HL-60/S4 (cell line): Measurements from ENCODE around the gene NFIX.

Experiments used
- in situ Hi-C: fragments of 300-500 bp; cut with MboI; formaldehyde crosslinking; loops from 2 replicates; pipeline ENCODE4 v1.14.3; 2022; ENCODE audit warnings: low sequenced_read_pairs

Gene NFIX

DNA sequence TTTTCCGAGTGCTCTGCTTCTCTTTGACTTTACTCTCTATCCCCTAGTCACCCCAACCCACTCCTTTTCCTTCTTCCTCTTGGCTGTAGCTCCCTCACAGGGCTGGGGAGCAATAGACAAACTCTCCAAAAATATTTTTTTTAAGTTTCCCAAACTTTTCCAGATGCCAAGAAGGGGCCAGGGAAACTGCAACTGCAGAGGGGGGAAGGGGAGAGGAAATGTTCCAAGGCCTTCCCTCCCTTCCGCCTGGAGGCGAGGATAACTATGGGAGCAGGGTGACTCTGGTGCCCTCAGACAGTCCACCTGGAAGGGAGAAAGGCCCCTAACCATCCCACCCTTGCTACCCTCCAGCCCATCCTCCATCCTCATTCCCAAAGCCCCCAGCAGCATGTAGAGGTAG is 58.0 kb downstream of the NFIX start:
- in situ Hi-C loops, result no loop called here

DNA sequence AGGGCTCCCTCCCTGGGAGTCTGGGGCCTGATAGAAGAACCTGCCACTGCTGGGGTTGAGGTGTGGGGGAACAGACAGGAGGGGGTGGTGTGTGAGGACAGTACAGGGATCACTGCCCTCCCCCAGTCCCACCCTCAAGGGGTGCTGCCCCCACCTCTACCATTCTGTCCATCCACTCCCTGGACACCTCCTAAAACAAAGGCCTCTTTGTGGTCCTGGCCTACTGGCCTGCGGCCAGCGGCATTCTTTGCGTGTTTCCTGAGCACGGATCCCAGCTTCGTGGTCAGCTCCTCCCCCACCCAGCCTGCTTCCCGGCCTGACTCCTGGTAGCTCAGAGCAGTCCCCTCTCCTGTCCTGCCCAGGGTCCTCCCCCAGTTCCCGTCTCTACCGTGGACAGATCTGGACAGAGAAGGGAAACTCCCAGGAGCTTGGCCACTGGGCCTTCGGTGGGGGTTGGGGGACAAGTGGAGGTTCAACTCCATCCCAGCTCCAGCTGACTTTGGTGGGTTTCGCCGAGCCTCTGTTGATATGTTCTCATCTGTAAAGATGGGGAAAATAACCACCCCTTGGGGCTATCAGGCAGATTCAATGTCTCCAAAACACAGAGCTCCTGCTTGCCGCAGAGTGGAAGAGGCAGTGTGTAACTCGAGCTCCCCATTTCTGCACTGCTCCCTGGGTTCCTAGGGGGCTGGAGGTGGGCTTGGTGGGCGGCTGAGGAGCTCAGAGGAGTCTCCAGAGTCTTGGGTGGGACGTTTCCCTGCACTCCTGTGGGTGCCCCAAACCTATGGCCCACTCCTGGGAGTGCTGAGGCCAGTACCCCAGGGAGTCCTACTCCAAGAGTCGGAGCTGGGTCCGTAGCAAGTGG is 58.7 kb downstream of the NFIX start:
- in situ Hi-C loops, result no loop called here

DNA sequence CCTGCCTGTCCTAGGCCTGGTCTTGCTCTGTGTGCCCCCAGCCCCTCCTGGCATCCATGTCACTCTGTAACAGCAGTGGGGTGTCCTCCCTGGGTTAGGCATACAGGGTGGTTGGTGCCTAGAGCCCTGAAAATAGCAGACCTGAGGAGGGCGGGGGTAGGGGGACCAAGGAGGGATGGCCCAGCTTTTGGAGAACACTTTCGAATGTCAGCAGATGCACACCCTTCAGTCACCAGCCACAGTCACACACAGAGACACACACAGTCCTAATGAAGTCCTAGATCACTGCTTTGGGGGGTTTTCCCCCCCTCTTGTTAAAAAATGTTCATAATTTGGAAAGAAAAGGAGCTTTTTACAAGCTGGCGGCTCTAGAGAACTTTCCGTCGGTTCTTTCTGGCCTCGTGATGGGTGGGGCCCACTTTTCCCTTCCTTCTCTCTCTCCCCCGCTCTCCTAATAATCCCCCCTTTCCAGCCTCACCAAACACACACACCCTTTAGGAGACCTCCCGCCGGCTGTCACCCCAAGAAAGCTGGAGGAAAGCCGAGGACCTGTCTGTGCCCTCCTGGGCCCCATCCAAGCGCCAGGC is 59.4 kb downstream of the NFIX start:
- in situ Hi-C loops, result no loop called here

DNA sequence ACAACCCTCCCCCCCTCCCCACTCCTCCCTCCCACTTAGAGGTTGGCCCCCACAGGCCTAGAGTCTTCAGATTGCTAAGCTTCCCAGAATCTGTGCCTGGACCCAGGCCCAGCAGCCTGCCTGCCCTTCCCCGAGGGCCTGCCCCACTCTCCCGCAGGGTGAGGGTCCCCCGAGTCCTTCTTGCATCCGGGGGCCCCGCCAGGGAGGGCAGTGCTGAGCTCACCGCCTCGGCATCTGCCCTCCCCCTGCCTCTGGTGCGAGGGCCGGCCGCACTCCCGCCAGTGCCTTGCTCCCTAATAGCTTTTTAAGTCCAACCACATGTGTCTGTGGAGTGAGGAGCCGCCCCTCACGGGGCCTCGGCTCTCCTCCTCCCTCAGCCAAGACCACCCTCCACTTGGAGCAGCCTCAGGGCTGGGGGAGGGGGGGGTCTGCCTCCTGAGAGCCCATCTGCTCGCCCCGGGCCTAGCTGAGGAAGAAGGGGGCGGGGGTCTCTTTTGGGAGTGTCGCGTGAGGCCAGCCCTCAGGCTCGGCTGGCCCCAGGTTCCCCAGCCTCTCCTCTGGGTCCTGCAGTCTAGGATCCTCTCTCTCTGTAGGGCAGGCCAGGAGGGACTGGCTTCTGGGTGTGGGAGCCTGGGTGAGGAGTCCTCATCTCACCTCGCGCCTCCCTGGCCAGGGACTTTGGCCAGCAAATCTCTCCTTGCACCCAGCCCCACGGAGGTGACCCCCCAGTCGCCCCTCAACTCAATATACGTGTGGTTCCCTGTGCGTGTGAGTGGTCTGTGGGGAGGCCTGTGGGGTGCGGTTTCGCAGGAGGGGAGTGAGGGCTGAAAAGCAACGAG is 60.2 kb downstream of the NFIX start:
- in situ Hi-C loops, result no loop called here

GRCh38 chr19:13056052-13056660 is 60.9 kb downstream of the NFIX start:
- in situ Hi-C loops, result no loop called here

- in situ Hi-C loops, result no loop called here
Observed at GRCh38 chr19:13057147-13057572, 61.9 kb downstream of the NFIX start.

GRCh38 chr19:13057744-13058143 is 62.5 kb downstream of the NFIX start:
- in situ Hi-C loops, result no loop called here

GRCh38 chr19:13058951-13059660 is 63.8 kb downstream of the NFIX start:
- in situ Hi-C loops, result no loop called here

GRCh38 chr19:13060233-13060963 is 65.1 kb downstream of the NFIX start:
- in situ Hi-C loops, result no loop called here

DNA sequence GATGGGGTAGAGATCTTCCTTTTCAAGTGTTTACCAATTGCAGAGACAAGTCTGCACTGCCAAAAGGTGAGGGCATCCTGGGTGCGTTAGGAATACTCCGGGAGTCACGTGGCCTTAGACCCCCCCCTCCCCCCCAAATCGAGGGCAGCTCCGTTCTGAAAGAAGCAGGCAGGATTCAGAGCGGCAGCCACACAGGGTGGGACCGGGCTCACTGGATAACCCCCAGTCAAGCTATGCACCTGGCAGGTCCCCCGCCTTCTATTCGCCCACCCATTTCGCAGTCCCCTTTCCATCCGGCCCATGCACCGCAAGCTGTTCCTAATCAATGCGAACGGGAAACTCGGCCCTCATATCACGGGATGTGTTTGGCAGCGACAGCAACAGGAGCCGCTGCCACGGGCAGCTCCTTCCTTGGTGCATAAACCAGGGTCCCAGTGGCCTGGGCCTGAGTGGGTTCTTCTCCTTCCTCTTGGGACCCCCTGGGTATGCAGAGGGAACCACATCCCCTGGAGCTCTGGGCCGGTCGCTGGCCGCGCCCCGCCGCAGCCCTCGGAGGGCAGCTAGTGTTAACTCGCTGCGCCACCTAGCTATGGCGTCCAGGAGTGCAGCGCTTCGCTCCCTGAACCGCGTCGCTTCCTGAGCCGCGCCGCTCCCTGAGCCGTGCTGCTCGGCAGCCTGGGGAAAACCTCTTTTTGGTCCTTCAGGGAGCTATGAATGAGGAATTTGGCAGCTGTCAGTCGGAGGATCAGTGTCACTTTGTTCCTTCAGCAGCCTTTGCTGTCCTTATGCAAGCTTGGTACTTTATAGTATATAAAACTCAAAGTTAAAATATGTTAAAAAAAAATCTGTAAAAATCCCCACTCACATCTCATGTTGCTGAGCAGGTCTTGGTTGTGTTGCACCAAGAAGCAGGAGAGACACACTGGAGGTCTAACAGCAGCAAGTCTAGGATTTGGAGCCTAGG is 66.0 kb downstream of the NFIX start:
- in situ Hi-C loops, result no loop called here

DNA sequence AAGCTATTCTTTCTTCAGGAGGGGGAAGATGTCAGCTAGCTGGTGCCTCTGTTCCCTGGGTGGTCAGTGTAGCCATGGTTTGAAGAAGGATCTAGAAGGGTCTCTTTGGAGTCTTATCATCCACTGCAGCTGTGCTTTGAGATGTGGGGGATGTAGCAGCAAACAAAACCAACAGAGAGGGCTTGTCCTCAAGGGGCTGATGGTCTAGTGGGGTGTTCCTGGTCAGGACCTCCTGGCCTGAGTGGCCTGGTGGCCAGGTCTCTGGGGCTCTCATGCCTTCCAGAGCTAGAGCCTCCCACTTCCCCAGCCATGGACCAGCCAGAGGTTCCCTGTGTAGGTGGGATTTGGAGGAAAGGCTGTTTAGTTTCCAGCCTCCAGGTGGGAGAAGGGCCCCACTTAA is 67.0 kb downstream of the NFIX start:
- in situ Hi-C loops, result no loop called here

DNA sequence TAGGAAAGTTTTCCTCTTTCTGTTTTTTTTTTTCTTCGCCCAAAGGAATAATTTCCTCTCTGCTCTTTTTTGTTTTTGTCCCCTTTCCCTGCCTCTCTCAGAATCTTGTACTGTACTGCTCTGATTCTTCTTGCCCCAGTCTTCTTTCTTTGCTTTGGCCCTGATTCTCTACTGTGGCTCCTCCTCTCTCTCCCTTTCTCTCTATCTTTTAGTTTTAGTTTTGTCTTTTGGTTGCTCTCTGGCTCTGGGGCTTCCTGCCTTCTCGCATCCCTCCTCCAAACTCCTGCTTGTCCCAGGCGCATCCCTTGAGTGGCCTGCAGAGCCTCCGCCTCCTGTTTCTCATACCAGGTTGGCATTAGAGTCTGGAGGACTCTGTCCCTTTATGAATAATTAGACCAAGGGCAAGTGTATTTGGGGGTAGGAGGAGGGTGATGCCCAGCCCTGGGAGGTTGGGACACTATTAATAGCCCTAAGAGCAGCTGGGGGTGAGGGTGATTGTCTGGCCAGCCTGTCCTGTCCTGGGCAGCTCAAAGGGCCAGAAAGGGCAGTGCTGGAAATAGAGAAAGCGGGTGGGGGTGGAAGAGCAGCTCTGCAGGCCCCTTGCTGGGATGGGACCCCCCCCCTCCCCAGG is 68.3 kb downstream of the NFIX start:
- in situ Hi-C loops, result no loop called here

DNA sequence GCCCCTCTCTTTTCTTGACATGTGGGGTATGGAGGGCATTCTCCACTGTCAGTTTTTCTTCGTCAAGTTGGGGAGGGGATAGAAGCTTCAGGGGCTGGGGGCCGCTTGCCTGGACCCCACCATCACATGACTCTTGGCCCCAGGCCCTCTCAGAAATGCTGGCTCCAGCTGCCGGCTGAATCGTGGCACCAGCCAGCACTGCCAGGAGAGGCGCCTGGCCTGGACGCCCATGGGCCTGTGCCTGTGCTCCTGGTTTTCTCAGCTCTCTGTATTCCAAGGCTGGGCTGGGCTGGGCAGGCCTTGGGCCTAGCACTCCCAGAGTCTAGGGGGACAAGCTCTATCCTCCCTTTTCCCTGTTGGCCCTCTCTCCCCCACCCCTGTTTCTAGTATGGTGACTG is 68.8 kb downstream of the NFIX start:
- in situ Hi-C loops, result no loop called here

DNA sequence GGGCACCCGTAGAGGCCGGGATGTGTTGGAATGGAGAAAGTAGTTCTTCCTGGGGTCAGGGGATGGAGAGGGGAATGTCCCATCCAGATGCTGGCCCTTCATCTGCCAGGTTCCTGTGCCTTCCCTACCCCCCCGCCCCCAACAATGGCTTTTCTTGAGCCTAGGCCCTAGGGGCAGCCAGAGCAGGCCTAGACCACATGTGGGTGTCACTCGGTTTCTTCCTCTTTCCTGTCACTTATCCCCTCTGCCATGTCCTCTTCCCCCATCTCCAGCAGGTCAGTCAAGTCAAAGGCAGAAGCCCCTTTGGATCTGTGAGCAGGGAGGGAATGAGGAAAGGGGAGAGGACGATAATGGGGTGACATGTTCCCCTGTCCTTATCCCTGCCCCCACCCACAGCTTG is 71.0 kb downstream of the NFIX start:
- in situ Hi-C loops, result no loop called here

- in situ Hi-C loops, result no loop called here
Observed at GRCh38 chr19:13066933-13067807, 71.9 kb downstream of the NFIX start.

- in situ Hi-C loops, result no loop called here
Observed at GRCh38 chr19:13068085-13068846, 73.0 kb downstream of the NFIX start.
